ENCODE data around the gene SEMA5A. TPM values are rescaled to one million over a fixed set of nuclear protein-coding genes. Genes with fewer than 3 reads are reported as not detected.

The SEMA5A gene
- polyA plus RNA-seq, 1 experiment = 98.4 TPM

GRCh38 chr5:9543311-9543920 lies 2.5 kb downstream of the SEMA5A start:
- Histone ChIP-seq H3K4me3 (ENCODE audit: low read depth, low read length) (peak overlapping the region; percentile 90), H3K27me3 (ENCODE audit: control insufficient read depth, insufficient read depth, low read length) (no peaks in the 10 kb centered on the region), H3K36me3 (ENCODE audit: control insufficient read depth, insufficient read depth, low read length) (no peaks in the 10 kb centered on the region)
- no peak for TF ChIP-seq CTCF (IDR thresholded peaks at IDR 0.05; ENCODE audit: insufficient read depth, low read depth, low read length)
- DNase-seq (ENCODE audit: low read depth) = no peak
- CTCF ChIA-PET = interaction anchor here (0.6 to 2.4 kb wide), 27 partner anchors 8 to 705 kb away, joined by 3 to 20 read pairs (median 3); no protein-coding TSS in a partner anchor
- POLR2A ChIA-PET = interaction anchor here (0.7 to 0.8 kb wide), 2 partner anchors 184 to 239 kb away, joined by 6 to 15 read pairs; no protein-coding TSS in a partner anchor

- CTCF ChIA-PET = interaction anchor here (0.6 kb wide), 1 partner anchor 312 kb away, joined by 3 read pairs; no protein-coding TSS in a partner anchor
Observed at GRCh38 chr5:9540791-9541190, 5.1 kb downstream of the SEMA5A start.

GRCh38 chr5:9538504-9538903 lies 7.4 kb downstream of the SEMA5A start:
- CTCF ChIA-PET = interaction anchor here (0.9 to 1.2 kb wide), 2 partner anchors 12 to 213 kb away, joined by 3 read pairs; no protein-coding TSS in a partner anchor
- no peaks in the 10 kb centered on the region for H3K36me3 ChIP-seq (ENCODE audit: control insufficient read depth, insufficient read depth, low read length)
- H3K4me3 ChIP-seq (ENCODE audit: low read depth, low read length) = no peak overlapping the region
- no peak for TF ChIP-seq CTCF (IDR thresholded peaks at IDR 0.05; ENCODE audit: insufficient read depth, low read depth, low read length)
- no peaks in the 10 kb centered on the region for H3K27me3 ChIP-seq (ENCODE audit: control insufficient read depth, insufficient read depth, low read length)
- POLR2A ChIA-PET = no interaction called here
- DNase-seq (ENCODE audit: low read depth) = no peak

More at GRCh38 chr5:9540791-9541190, 5.1 kb downstream of the SEMA5A start:
- no peak for TF ChIP-seq CTCF (IDR thresholded peaks at IDR 0.05; ENCODE audit: insufficient read depth, low read depth, low read length)
- no peaks in the 10 kb centered on the region for H3K36me3 ChIP-seq (ENCODE audit: control insufficient read depth, insufficient read depth, low read length)
- DNase-seq (ENCODE audit: low read depth) = peak; percentile 46
- H3K4me3 ChIP-seq (ENCODE audit: low read depth, low read length) = peak overlapping the region; percentile 35
- no peaks in the 10 kb centered on the region for H3K27me3 ChIP-seq (ENCODE audit: control insufficient read depth, insufficient read depth, low read length)
- POLR2A ChIA-PET = interaction anchor here (0.6 kb wide), 1 partner anchor 321 kb away, joined by 4 read pairs; no protein-coding TSS in a partner anchor

GRCh38 chr5:9537223-9538141 lies 8.4 kb downstream of the SEMA5A start:
- DNase-seq (ENCODE audit: low read depth) = no peak
- ChIA-PET POLR2A (no interaction called here), CTCF (interaction anchor here (0.8 to 1.2 kb wide), 3 partner anchors 11 to 508 kb away, joined by 3 to 4 read pairs (median 3); no protein-coding TSS in a partner anchor)
- H3K27me3 ChIP-seq (ENCODE audit: control insufficient read depth, insufficient read depth, low read length) = no peaks in the 10 kb centered on the region
- no peak overlapping the region for H3K4me3 ChIP-seq (ENCODE audit: low read depth, low read length)
- no peak for TF ChIP-seq CTCF (IDR thresholded peaks at IDR 0.05; ENCODE audit: insufficient read depth, low read depth, low read length)
- H3K36me3 ChIP-seq (ENCODE audit: control insufficient read depth, insufficient read depth, low read length) = no peaks in the 10 kb centered on the region

- no peak for TF ChIP-seq CTCF (IDR thresholded peaks at IDR 0.05; ENCODE audit: insufficient read depth, low read depth, low read length)
- DNase-seq (ENCODE audit: low read depth) = no peak
- ChIA-PET POLR2A (no interaction called here), CTCF (interaction anchor here (0.8 to 1.5 kb wide), 3 partner anchors 9 to 507 kb away, joined by 3 to 4 read pairs (median 4); partner anchors contain the start of gene SEMA5A)
- Histone ChIP-seq H3K27me3 (ENCODE audit: control insufficient read depth, insufficient read depth, low read length) (no peaks in the 10 kb centered on the region), H3K4me3 (ENCODE audit: low read depth, low read length) (no peak overlapping the region), H3K36me3 (ENCODE audit: control insufficient read depth, insufficient read depth, low read length) (no peaks in the 10 kb centered on the region)
Observed at GRCh38 chr5:9536717-9537116, 9.2 kb downstream of the SEMA5A start.

All from BJ (cell line).